NCI-H1417 (cell line): Measurements from ENCODE around the gene LTBP1.
A peak's percentile ranks its signal among the peaks of the same experiment; 100 is the strongest.

ENCODE experiments used
- DNase-seq, 3 experiments: peaks; one replicate each; lab custom pipeline; 2025; lab: John Stamatoyannopoulos, UW

LTBP1 gene

GRCh38 chr2:33202641-33203522 is 256.1 kb downstream of the LTBP1 start:
- DNase-seq = no peak

- DNase-seq = no peak
Observed at GRCh38 chr2:33204945-33205344, 258.2 kb downstream of the LTBP1 start.

GRCh38 chr2:33205693-33206434 is 259.1 kb downstream of the LTBP1 start:
- peak in 1 of 3 experiments; percentile 13 for DNase-seq

- DNase-seq = no peak
Observed at GRCh38 chr2:33207151-33207740, 260.5 kb downstream of the LTBP1 start.

- peak in 1 of 3 experiments; percentile 10 for DNase-seq
Observed at GRCh38 chr2:33208400-33208799, 261.6 kb downstream of the LTBP1 start.

GRCh38 chr2:33209976-33210375 is 263.2 kb downstream of the LTBP1 start:
- no peak for DNase-seq

GRCh38 chr2:33210626-33211025 is 263.9 kb downstream of the LTBP1 start:
- DNase-seq = no peak

- peak in 1 of 3 experiments; percentile 17 for DNase-seq
Observed at GRCh38 chr2:33212151-33212550, 265.4 kb downstream of the LTBP1 start.

- no peak for DNase-seq
Observed at GRCh38 chr2:33213244-33213643, 266.5 kb downstream of the LTBP1 start.

GRCh38 chr2:33213648-33214047 is 266.9 kb downstream of the LTBP1 start:
- no peak for DNase-seq

- DNase-seq = no peak
Observed at GRCh38 chr2:33214436-33214835, 267.7 kb downstream of the LTBP1 start.

GRCh38 chr2:33214857-33215256 is 268.1 kb downstream of the LTBP1 start:
- peak in 2 of 3 experiments; percentile 26 to 81 for DNase-seq

- peak in 1 of 3 experiments; percentile 59 for DNase-seq
Observed at GRCh38 chr2:33215299-33215698, 268.5 kb downstream of the LTBP1 start.

- DNase-seq = no peak
Observed at GRCh38 chr2:33215983-33216382, 269.2 kb downstream of the LTBP1 start.

- DNase-seq = no peak
Observed at GRCh38 chr2:33216508-33217182, 269.9 kb downstream of the LTBP1 start.

- no peak for DNase-seq
Observed at GRCh38 chr2:33217406-33217805, 270.7 kb downstream of the LTBP1 start.

- DNase-seq = no peak
Observed at GRCh38 chr2:33219114-33219513, 272.4 kb downstream of the LTBP1 start.

GRCh38 chr2:33219850-33220275 is 273.1 kb downstream of the LTBP1 start:
- no peak for DNase-seq

- no peak for DNase-seq
Observed at GRCh38 chr2:33220533-33220932, 273.8 kb downstream of the LTBP1 start.

GRCh38 chr2:33221046-33221784 is 274.5 kb downstream of the LTBP1 start:
- DNase-seq = peak in 2 of 3 experiments; percentile 15 to 68

- DNase-seq = no peak
Observed at GRCh38 chr2:33222309-33222708, 275.6 kb downstream of the LTBP1 start.
